Neural cell (in vitro differentiated cells): Measurements from ENCODE around the gene CFAP45. TPM values are rescaled to one million over a fixed set of nuclear protein-coding genes. Genes with fewer than 3 reads are reported as not detected.

Source experiments
- H2AFZ ChIP-seq: fragments of 200-600, 300-800 bp; sonication (generic), shearing (Covaris generic); 2 replicates; pipeline ENCODE4 v1.6.0; 2014; ENCODE audit warnings: low read depth, mild to moderate bottlenecking, antibody characterized with exemption, low read length, moderate library complexity
- H3F3A ChIP-seq: fragments of 200-600 bp; shearing (Covaris generic); 2 replicates; pipeline ENCODE4 v1.6.1; 2016; ENCODE audit warnings: mild to moderate bottlenecking, moderate library complexity, mixed read lengths, antibody characterized with exemption, low read length; ENCODE audit not compliant: insufficient read depth, poor library complexity, severe bottlenecking
- H3K27ac ChIP-seq: fragments of 200-600, 300-800 bp; sonication (generic), shearing (Covaris generic); 2 replicates; pipeline ENCODE4 v1.5.1; 2014; ENCODE audit warnings: mild to moderate bottlenecking, low read length, moderate library complexity
- H3K27me3 ChIP-seq: fragments of 300-800, 200-600 bp; sonication (generic), shearing (Covaris generic); 2 replicates; pipeline ENCODE4 v1.6.0; 2014; ENCODE audit warnings: mild to moderate bottlenecking, low read depth, low read length, moderate library complexity; ENCODE audit not compliant: insufficient read depth
- H3K36me3 ChIP-seq: fragments of 300-800, 200-600 bp; sonication (generic), shearing (Covaris generic); 2 replicates; pipeline ENCODE4 v1.5.1; 2014; ENCODE audit warnings: mild to moderate bottlenecking, antibody characterized with exemption, low read length, moderate library complexity; ENCODE audit not compliant: insufficient read depth
- H3K4me2 ChIP-seq: fragments of 300-800, 200-600 bp; sonication (generic), shearing (Covaris generic); 2 replicates; pipeline ENCODE4 v1.6.0; 2014; ENCODE audit warnings: mild to moderate bottlenecking, low read length
- H3K4me3 ChIP-seq: fragments of 300-800, 200-600 bp; sonication (generic), shearing (Covaris generic); 2 replicates; pipeline ENCODE4 v1.5.1; 2014; ENCODE audit warnings: mild to moderate bottlenecking, low read length, moderate library complexity
- H3K79me2 ChIP-seq: fragments of 200-600 bp; shearing (Covaris generic); replicated peaks from 2 replicates; pipeline ENCODE4 v1.6.0; 2014; ENCODE audit warnings: mild to moderate bottlenecking, low read length, moderate library complexity; ENCODE audit not compliant: insufficient read depth
- H3K9ac ChIP-seq: fragments of 300-800, 200-600 bp; sonication (generic), shearing (Covaris generic); 2 replicates; pipeline ENCODE4 v1.6.1; 2016; ENCODE audit warnings: mild to moderate bottlenecking, low read length, mixed read lengths
- H3K9me2 ChIP-seq: fragments of 200-600 bp; shearing (Covaris generic); 2 replicates; pipeline ENCODE4 v1.6.1; 2016; ENCODE audit warnings: mild to moderate bottlenecking, low read length, mixed read lengths; ENCODE audit not compliant: insufficient read depth
- H3K9me3 ChIP-seq: fragments of 200-600, 300-800 bp; sonication (generic), shearing (Covaris generic); 2 replicates; pipeline ENCODE4 v1.6.1; 2016; ENCODE audit warnings: mild to moderate bottlenecking, mixed run types, low read length, moderate library complexity, mixed read lengths
- H4K20me1 ChIP-seq: fragments of 200-600 bp; shearing (Covaris generic); 2 replicates; pipeline ENCODE4 v1.6.1; 2016; ENCODE audit warnings: mild to moderate bottlenecking, mixed run types; ENCODE audit not compliant: insufficient read depth
- EP300 ChIP-seq: fragments of 450-650 bp; conservative IDR thresholded peaks from 2 replicates; pipeline ENCODE4 v1.6.1; 2014; ENCODE audit warnings: antibody characterized with exemption, mild to moderate bottlenecking, moderate library complexity; ENCODE audit not compliant: poor library complexity, severe bottlenecking
- EZH2 ChIP-seq: fragments of 200-600, 300-800 bp; shearing (Covaris generic), sonication (generic); IDR thresholded peaks from 2 replicates; pipeline ENCODE4 v1.6.1; 2014; ENCODE audit warnings: antibody characterized with exemption, low read length, borderline replicate concordance, mild to moderate bottlenecking; ENCODE audit not compliant: insufficient read depth, poor library complexity, severe bottlenecking
- MXI1 ChIP-seq: fragments of 450-650 bp; conservative IDR thresholded peaks from 2 replicates; pipeline ENCODE4 v1.6.1; 2014; ENCODE audit warnings: antibody characterized with exemption, mild to moderate bottlenecking; ENCODE audit not compliant: poor library complexity, severe bottlenecking
- POLR2AphosphoS5 ChIP-seq: IDR thresholded peaks from 2 replicates; pipeline ENCODE4 v1.6.1; 2012
- RAD21 ChIP-seq: fragments of 450-650 bp; conservative IDR thresholded peaks from 2 replicates; pipeline ENCODE4 v1.6.1; 2014; ENCODE audit warnings: antibody characterized with exemption, mild to moderate bottlenecking, moderate library complexity
- SMC3 ChIP-seq: fragments of 450-650 bp; conservative IDR thresholded peaks from 2 replicates; pipeline ENCODE4 v1.6.1; 2014; ENCODE audit warnings: antibody characterized with exemption, mild to moderate bottlenecking, moderate library complexity; ENCODE audit not compliant: poor library complexity
- TAF1 ChIP-seq: IDR thresholded peaks from 2 replicates; pipeline ENCODE4 v1.6.1; 2012; ENCODE audit warnings: low read depth
- polyA plus RNA-seq: library from polyadenylated mRNA; depleted of rRNA; stranded (reverse); fragments of >200 nt; gene quantifications from 2 replicates; pipeline ENCODE4 v1.2.3, GENCODE V29; 2014
- TF ChIP-seq, protein P1 (sequence below): fragments of 450-650 bp; IDR thresholded peaks from 2 replicates; pipeline ENCODE4 v1.5.1; 2014; ENCODE audit warnings: antibody characterized with exemption, mild to moderate bottlenecking, moderate library complexity; ENCODE audit not compliant: poor library complexity, severe bottlenecking
- TF ChIP-seq, protein P2 (sequence below): IDR thresholded peaks from 2 replicates; pipeline ENCODE4 v1.6.1; 2012; ENCODE audit warnings: borderline replicate concordance

CFAP45 gene
- polyA plus RNA-seq, 1 donor from 2014 or later, result 0.12 TPM

DNA sequence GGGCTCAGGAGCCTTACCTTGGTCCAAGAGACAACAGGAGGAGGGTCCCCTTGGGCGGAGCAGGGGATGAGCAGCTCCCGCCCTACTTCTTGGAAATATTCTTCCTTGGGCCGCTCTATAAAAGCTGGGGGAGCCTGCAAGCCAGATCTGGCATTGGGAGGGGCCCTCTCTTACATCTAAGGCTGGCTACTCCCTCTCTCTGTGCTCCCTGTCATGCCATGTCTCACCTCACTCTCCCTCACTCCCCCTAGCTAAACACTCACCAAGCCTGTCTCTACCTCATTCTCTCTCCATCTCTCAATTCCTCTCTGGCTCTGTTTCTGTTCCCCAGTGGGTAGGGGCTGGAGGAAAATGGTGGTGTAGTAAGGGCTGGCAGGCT lies 31.8 kb upstream of the CFAP45 start:
- Histone ChIP-seq H3K9ac (no peak overlapping the region), H4K20me1 (no peaks in the 10 kb centered on the region), H3K27ac (no peak overlapping the region), H3K4me2 (no peak overlapping the region), H2AFZ (no peak overlapping the region), H3K79me2 (no peaks in the 10 kb centered on the region), H3K36me3 (no peaks in the 10 kb centered on the region), H3F3A (no peaks in the 10 kb centered on the region), H3K4me3 (no peak overlapping the region), H3K9me2 (no peaks in the 10 kb centered on the region), H3K9me3 (no peaks in the 10 kb centered on the region), H3K27me3 (no peaks in the 10 kb centered on the region)
- TF ChIP-seq, protein P1, sequence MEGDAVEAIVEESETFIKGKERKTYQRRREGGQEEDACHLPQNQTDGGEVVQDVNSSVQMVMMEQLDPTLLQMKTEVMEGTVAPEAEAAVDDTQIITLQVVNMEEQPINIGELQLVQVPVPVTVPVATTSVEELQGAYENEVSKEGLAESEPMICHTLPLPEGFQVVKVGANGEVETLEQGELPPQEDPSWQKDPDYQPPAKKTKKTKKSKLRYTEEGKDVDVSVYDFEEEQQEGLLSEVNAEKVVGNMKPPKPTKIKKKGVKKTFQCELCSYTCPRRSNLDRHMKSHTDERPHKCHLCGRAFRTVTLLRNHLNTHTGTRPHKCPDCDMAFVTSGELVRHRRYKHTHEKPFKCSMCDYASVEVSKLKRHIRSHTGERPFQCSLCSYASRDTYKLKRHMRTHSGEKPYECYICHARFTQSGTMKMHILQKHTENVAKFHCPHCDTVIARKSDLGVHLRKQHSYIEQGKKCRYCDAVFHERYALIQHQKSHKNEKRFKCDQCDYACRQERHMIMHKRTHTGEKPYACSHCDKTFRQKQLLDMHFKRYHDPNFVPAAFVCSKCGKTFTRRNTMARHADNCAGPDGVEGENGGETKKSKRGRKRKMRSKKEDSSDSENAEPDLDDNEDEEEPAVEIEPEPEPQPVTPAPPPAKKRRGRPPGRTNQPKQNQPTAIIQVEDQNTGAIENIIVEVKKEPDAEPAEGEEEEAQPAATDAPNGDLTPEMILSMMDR, result no peak
- TF ChIP-seq, protein P2, sequence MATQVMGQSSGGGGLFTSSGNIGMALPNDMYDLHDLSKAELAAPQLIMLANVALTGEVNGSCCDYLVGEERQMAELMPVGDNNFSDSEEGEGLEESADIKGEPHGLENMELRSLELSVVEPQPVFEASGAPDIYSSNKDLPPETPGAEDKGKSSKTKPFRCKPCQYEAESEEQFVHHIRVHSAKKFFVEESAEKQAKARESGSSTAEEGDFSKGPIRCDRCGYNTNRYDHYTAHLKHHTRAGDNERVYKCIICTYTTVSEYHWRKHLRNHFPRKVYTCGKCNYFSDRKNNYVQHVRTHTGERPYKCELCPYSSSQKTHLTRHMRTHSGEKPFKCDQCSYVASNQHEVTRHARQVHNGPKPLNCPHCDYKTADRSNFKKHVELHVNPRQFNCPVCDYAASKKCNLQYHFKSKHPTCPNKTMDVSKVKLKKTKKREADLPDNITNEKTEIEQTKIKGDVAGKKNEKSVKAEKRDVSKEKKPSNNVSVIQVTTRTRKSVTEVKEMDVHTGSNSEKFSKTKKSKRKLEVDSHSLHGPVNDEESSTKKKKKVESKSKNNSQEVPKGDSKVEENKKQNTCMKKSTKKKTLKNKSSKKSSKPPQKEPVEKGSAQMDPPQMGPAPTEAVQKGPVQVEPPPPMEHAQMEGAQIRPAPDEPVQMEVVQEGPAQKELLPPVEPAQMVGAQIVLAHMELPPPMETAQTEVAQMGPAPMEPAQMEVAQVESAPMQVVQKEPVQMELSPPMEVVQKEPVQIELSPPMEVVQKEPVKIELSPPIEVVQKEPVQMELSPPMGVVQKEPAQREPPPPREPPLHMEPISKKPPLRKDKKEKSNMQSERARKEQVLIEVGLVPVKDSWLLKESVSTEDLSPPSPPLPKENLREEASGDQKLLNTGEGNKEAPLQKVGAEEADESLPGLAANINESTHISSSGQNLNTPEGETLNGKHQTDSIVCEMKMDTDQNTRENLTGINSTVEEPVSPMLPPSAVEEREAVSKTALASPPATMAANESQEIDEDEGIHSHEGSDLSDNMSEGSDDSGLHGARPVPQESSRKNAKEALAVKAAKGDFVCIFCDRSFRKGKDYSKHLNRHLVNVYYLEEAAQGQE, result no peak
- TF ChIP-seq EZH2, result no peak
- no peak for TF ChIP-seq MXI1
- no peak for TF ChIP-seq TAF1
- no peak for TF ChIP-seq POLR2AphosphoS5
- no peak for TF ChIP-seq RAD21
- no peak for TF ChIP-seq EP300
- TF ChIP-seq SMC3, result no peak

GRCh38 chr1:159931101-159931794 lies 31.3 kb upstream of the CFAP45 start:
- no peaks in the 10 kb centered on the region for H3F3A ChIP-seq
- no peaks in the 10 kb centered on the region for H4K20me1 ChIP-seq
- no peaks in the 10 kb centered on the region for H3K79me2 ChIP-seq
- H3K4me3 ChIP-seq, result no peak overlapping the region
- H3K27me3 ChIP-seq, result no peaks in the 10 kb centered on the region
- no peak overlapping the region for H3K9ac ChIP-seq
- no peak overlapping the region for H2AFZ ChIP-seq
- H3K27ac ChIP-seq, result no peak overlapping the region
- H3K36me3 ChIP-seq, result no peaks in the 10 kb centered on the region
- H3K9me2 ChIP-seq, result no peaks in the 10 kb centered on the region
- no peaks in the 10 kb centered on the region for H3K9me3 ChIP-seq
- TF ChIP-seq SMC3 (no peak), EP300 (no peak), POLR2AphosphoS5 (no peak), MXI1 (no peak), EZH2 (no peak), TAF1 (no peak), RAD21 (no peak)
- TF ChIP-seq, protein P2, result no peak
- TF ChIP-seq, protein P1, result no peak
- no peak overlapping the region for H3K4me2 ChIP-seq
